GM12878 (cell line): ENCODE data around the gene PDZRN4. TPM values are rescaled to one million over a fixed set of nuclear protein-coding genes. Genes with fewer than 3 reads are reported as not detected.

Source experiments
- ATAC-seq: fragments of 200-7000 bp; cut with Tn5 transposase; 3 replicates; pipeline ENCODE4 v1.9.1; 2020; ENCODE audit warnings: mild to moderate bottlenecking, moderate library complexity
- BruUV-seq: library from RNA; stranded (reverse); fragments of 400-500 nt; replicated peaks from 2 replicates; lab custom pipeline; 2021; lab: Mats Ljungman, UMichigan
- CTCF ChIA-PET: fragments of 300-600 bp; sonication (Branson Sonifier 250); formaldehyde crosslinking; extraction: SDS; loops from one replicate; lab custom pipeline; 2021; ENCODE audit warnings: inconsistent platforms; lab: Yijun Ruan, JAX
- POLR2A ChIA-PET: fragments of 350-600 bp; formaldehyde crosslinking; extraction: SDS; loops from one replicate; lab custom pipeline; 2021; ENCODE audit warnings: inconsistent platforms; lab: Charles Lee
- RAD21 ChIA-PET: fragments of 300-600 bp; sonication (Branson Sonifier 250); formaldehyde crosslinking; loops from one replicate; lab custom pipeline; 2023; ENCODE audit warnings: antibody characterized with exemption; ENCODE audit not compliant: unreplicated experiment; lab: Charles Lee
- SMC1A ChIA-PET: fragments of 300-600 bp; sonication (Branson Sonifier 250); formaldehyde crosslinking; loops from one replicate; lab custom pipeline; 2023; ENCODE audit not compliant: unreplicated experiment, uncharacterized antibody; lab: Charles Lee
- DNase-seq: peaks from one replicate; pipeline ENCODE4 v3.0.0-alpha.2; 2011; ENCODE audit warnings: low read depth, low spot score
- FAIRE-seq: peaks from 3 replicates; lab custom pipeline; 2011; peaks lifted over from hg19 to GRCh38; lab: Jason Lieb, UNC
- H2AFZ ChIP-seq: 2 replicates; pipeline ENCODE4 v1.6.0; 2011; ENCODE audit warnings: low read depth, low read length, control low read depth; ENCODE audit not compliant: control insufficient read depth
- H3K27ac ChIP-seq: 2 replicates; pipeline ENCODE4 v1.5.1; 2011; ENCODE audit warnings: control low read depth; ENCODE audit not compliant: control insufficient read depth, insufficient read depth
- H3K27me3 ChIP-seq, 2 experiments: replicated peaks in 1 of 2; 2 replicates each; pipeline versions ENCODE4 v1.6.0 to v1.6.1; 2011; ENCODE audit warnings: low read length in 1 of 2; ENCODE audit not compliant: control insufficient read depth in 2 of 2, insufficient read depth in 2 of 2
- H3K36me3 ChIP-seq, 2 experiments: 2 replicates each; pipeline ENCODE4 v1.5.1; 2011; ENCODE audit warnings: low read length in 1 of 2; ENCODE audit not compliant: control insufficient read depth in 2 of 2, insufficient read depth in 2 of 2
- H3K4me1 ChIP-seq: 2 replicates; pipeline ENCODE4 v1.6.1; 2011; ENCODE audit warnings: mild to moderate bottlenecking, low read length, moderate library complexity, mixed read lengths; ENCODE audit not compliant: control insufficient read depth, insufficient read depth
- H3K4me2 ChIP-seq: 2 replicates; pipeline ENCODE4 v1.6.0; 2011; ENCODE audit warnings: control low read depth; ENCODE audit not compliant: control insufficient read depth, insufficient read depth
- H3K4me3 ChIP-seq: fragments of 200-600 bp; sonication (generic); 2 replicates; pipeline ENCODE4 v1.5.1; 2016
- H3K79me2 ChIP-seq: 2 replicates; pipeline ENCODE4 v1.6.0; 2011; ENCODE audit warnings: low read length; ENCODE audit not compliant: control insufficient read depth, insufficient read depth
- H3K9ac ChIP-seq: 2 replicates; pipeline ENCODE4 v1.8.0; 2011; ENCODE audit warnings: low read length, control low read depth, mixed read lengths; ENCODE audit not compliant: control insufficient read depth, insufficient read depth
- H3K9me3 ChIP-seq: replicated peaks from 3 replicates; pipeline ENCODE4 v1.5.1; 2011; ENCODE audit warnings: mild to moderate bottlenecking, low read length; ENCODE audit not compliant: control insufficient read depth, insufficient read depth
- H4K20me1 ChIP-seq: 2 replicates; pipeline ENCODE4 v1.6.0; 2011; ENCODE audit not compliant: control insufficient read depth, insufficient read depth
- IKZF1 ChIP-seq: fragments of 450-650 bp; conservative IDR thresholded peaks from 2 replicates; pipeline ENCODE4 v1.6.1; 2017; ENCODE audit warnings: antibody characterized with exemption, mild to moderate bottlenecking
- IKZF2 ChIP-seq, 2 experiments: fragments of 450-650 bp; IDR thresholded peaks; 2 replicates each; pipeline ENCODE4 v1.6.1; 2017; ENCODE audit warnings: mild to moderate bottlenecking in 2 of 2, moderate library complexity in 2 of 2
- MLLT1 ChIP-seq: fragments of 450-650 bp; IDR thresholded peaks from 2 replicates; pipeline ENCODE4 v1.6.1; 2016; ENCODE audit warnings: mild to moderate bottlenecking
- PAX5 ChIP-seq: IDR thresholded peaks from 2 replicates; pipeline ENCODE4 v1.6.1; 2011; ENCODE audit warnings: low read depth, low read length, borderline replicate concordance
- PML ChIP-seq: IDR thresholded peaks from 2 replicates; pipeline ENCODE4 v1.6.1; 2012; ENCODE audit warnings: low read length, inconsistent platforms
- RBBP5 ChIP-seq: fragments of 200-600 bp; sonication (generic); conservative IDR thresholded peaks from 2 replicates; pipeline ENCODE4 v1.6.1; 2016
- WGBS: methylation state at CpG from one replicate; pipeline ENCODE4 v1.1.6; 2016; ENCODE audit warnings: low lambda C conversion rate; ENCODE audit not compliant: insufficient replicate concordance, insufficient coverage; ENCODE audit errors: missing lambda C conversion rate; 5-methylcytosine and 5-hydroxymethylcytosine counted together
- in situ Hi-C: fragments of 300-500 bp; cut with MboI; formaldehyde crosslinking; loops from 9 replicates; pipeline ENCODE4 v1.14.3; 2018; ENCODE audit warnings: mixed read lengths
- intact Hi-C: fragments of 100-400 bp; cut with micrococcal nuclease; formaldehyde crosslinking; loops from one replicate; pipeline ENCODE4 v1.14.2; 2022; ENCODE audit not compliant: unreplicated experiment
- polyA plus RNA-seq, 11 experiments: library from polyadenylated mRNA; depleted of rRNA in 4 of 11; unstranded in 6 of 11; stranded (reverse) in 5 of 11; fragments of >200 nt; fragmentation: Nextera tagmentation in 4 of 11; fragmentation: Illumina TruSeq in 1 of 11; extraction: Ambion mirVana in 4 of 11; extraction: Trizol in 1 of 11; gene quantifications; 1 replicate in 1 of 11; 2 replicates in 10 of 11; pipeline versions ENCODE4 v1.2.1 to v1.2.3, GENCODE V29; 2011 to 2016; ENCODE audit warnings: inconsistent platforms in 2 of 11, missing spikeins in 2 of 11, low read depth in 1 of 11
- total RNA-seq, 4 experiments: library from RNA; depleted of rRNA in 3 of 4; stranded (reverse); fragments of >200 nt in 3 of 4; fragmentation: Illumina TruSeq in 1 of 4; extraction: Trizol in 1 of 4; gene quantifications; 2 replicates each; pipeline versions ENCODE4 v1.2.1 to v1.2.3, GENCODE V29; 2013 to 2021
- TF ChIP-seq, protein P1 (sequence below): IDR thresholded peaks from 2 replicates; pipeline ENCODE4 v1.6.1; 2011; ENCODE audit warnings: low read depth, mild to moderate bottlenecking, low read length, moderate library complexity, borderline replicate concordance; ENCODE audit errors: extremely low read depth

Gene PDZRN4
- total and polyA plus RNA-seq, 10 of the 15 experiments (the other 5 are each of a cell fraction or from before 2014, with no cell fraction given), result 0.03 TPM; not detected in 9

GRCh38 chr12:41528874-41529273, 340.8 kb downstream of the PDZRN4 start:
- CTCF ChIA-PET, result no interaction called here
- H2AFZ ChIP-seq, result no peak overlapping the region
- no peaks in the 10 kb centered on the region for H3K36me3 ChIP-seq
- no peak for FAIRE-seq
- no peak for DNase-seq
- no peak overlapping the region for H3K27ac ChIP-seq
- POLR2A ChIA-PET, result no interaction called here
- BruUV-seq, result no TSS peak
- H3K9ac ChIP-seq, result no peak overlapping the region
- no peak for ATAC-seq
- 33% methylated on average over 3 of the region's 3 CpGs for WGBS
- SMC1A ChIA-PET, result interaction anchor here (0.6 kb wide), 1 partner anchor 796 kb away, joined by 3 read pairs; no protein-coding TSS in a partner anchor
- no peak for TF ChIP-seq PML
- TF ChIP-seq IKZF2 (IDR thresholded peaks at IDR 0.05), result no peak
- no peak for TF ChIP-seq RBBP5
- TF ChIP-seq IKZF1, result no peak
- no peak for TF ChIP-seq PAX5
- TF ChIP-seq, protein P1, sequence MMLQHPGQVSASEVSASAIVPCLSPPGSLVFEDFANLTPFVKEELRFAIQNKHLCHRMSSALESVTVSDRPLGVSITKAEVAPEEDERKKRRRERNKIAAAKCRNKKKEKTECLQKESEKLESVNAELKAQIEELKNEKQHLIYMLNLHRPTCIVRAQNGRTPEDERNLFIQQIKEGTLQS, result no peak
- TF ChIP-seq MLLT1, result no peak
- in situ Hi-C loops (no loop called here), intact Hi-C loops (no loop called here)
- H3K79me2 ChIP-seq, result no peaks in the 10 kb centered on the region
- H3K4me3 ChIP-seq, result no peak overlapping the region
- no peaks in the 10 kb centered on the region for H4K20me1 ChIP-seq
- H3K27me3 ChIP-seq, result no peaks in the 10 kb centered on the region
- no peaks in the 10 kb centered on the region for H3K4me1 ChIP-seq
- RAD21 ChIA-PET, result no interaction called here
- no peaks in the 10 kb centered on the region for H3K9me3 ChIP-seq
- no peak overlapping the region for H3K4me2 ChIP-seq
